Astrocyte (in vitro differentiated cells and primary cell): ENCODE measurements around the gene FUZ.

Experiments used
- CTCF ChIP-seq: IDR thresholded peaks from 2 replicates; pipeline ENCODE4 v1.5.1; 2011; ENCODE audit warnings: low read depth, mild to moderate bottlenecking, inconsistent platforms, low read length, moderate library complexity; ENCODE audit not compliant: insufficient read depth
- EZH2 ChIP-seq: IDR thresholded peaks from 2 replicates; pipeline ENCODE4 v1.6.1; 2012; ENCODE audit warnings: mild to moderate bottlenecking, low read length, inconsistent platforms; ENCODE audit not compliant: insufficient read depth

- no peak for TF ChIP-seq CTCF
- no peak for TF ChIP-seq EZH2
Observed at GRCh38 chr19:49836176-49837008, 23.3 kb upstream of the FUZ start.
